ENCODE data around the gene STK32C. TPM values are rescaled to one million over a fixed set of nuclear protein-coding genes. Genes with fewer than 3 reads are reported as not detected.

Gene STK32C
- total and polyA plus RNA-seq, 2 donors from 2014 or later: 11.6 to 14.4 TPM

DNA sequence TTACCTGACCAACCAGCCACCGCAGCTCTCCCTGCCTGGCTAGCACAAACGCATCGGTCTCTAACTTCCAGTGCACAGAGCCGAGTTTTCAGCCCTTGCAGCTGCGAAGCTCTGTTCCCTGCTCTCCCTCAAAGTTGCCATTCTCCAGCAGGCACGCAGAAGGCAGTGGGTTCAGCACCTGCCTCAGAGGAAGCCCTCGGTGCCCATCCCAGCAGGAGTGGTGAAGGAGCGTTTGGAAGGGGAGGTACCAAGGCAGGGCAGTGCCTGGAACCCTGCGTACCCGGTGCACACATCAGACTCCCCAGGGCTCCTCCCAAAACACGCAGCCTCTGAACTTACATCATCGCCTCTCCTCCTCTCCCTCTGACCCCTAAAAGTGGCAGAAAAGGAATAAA, 1.7 kb upstream of the STK32C start:
- H3K9ac ChIP-seq (ENCODE audit: low read length in 3 of 3): no peak overlapping the region
- FAIRE-seq (no peak), DNase-seq (no peak)
- H3K27me3 ChIP-seq (ENCODE audit: control insufficient read depth, insufficient read depth, low read length): peaks cover 3% of the 10 kb centered on the region
- no peak overlapping the region for H3K27ac ChIP-seq (ENCODE audit: low read depth in 2 of 2, low read length in 2 of 2)
- intact Hi-C loops (cut with DNase I): no loop called here
- TF ChIP-seq, protein P1, sequence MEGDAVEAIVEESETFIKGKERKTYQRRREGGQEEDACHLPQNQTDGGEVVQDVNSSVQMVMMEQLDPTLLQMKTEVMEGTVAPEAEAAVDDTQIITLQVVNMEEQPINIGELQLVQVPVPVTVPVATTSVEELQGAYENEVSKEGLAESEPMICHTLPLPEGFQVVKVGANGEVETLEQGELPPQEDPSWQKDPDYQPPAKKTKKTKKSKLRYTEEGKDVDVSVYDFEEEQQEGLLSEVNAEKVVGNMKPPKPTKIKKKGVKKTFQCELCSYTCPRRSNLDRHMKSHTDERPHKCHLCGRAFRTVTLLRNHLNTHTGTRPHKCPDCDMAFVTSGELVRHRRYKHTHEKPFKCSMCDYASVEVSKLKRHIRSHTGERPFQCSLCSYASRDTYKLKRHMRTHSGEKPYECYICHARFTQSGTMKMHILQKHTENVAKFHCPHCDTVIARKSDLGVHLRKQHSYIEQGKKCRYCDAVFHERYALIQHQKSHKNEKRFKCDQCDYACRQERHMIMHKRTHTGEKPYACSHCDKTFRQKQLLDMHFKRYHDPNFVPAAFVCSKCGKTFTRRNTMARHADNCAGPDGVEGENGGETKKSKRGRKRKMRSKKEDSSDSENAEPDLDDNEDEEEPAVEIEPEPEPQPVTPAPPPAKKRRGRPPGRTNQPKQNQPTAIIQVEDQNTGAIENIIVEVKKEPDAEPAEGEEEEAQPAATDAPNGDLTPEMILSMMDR (IDR thresholded peaks at IDR 0.05; ENCODE audit: borderline replicate concordance, extremely low read depth, insufficient read depth): no peak
- H3K4me1 ChIP-seq (ENCODE audit: control insufficient read depth in 2 of 3, insufficient read depth in 2 of 3, low read depth in 1 of 3, low read length in 3 of 3): peaks cover 0 to 9% (median 4%) of the 10 kb centered on the region in 3 donors
- no peaks in the 10 kb centered on the region for H3K36me3 ChIP-seq (ENCODE audit: control insufficient read depth in 2 of 3, insufficient read depth in 3 of 3, low read length in 3 of 3)
- H3K4me3 ChIP-seq (ENCODE audit: low read length in 3 of 3): no peak overlapping the region
- H3K9me3 ChIP-seq (ENCODE audit: control insufficient read depth in 2 of 3, insufficient read depth in 1 of 3, low read length in 3 of 3): peaks cover 0 to 7% (median 0%) of the 10 kb centered on the region in 3 donors

DNA sequence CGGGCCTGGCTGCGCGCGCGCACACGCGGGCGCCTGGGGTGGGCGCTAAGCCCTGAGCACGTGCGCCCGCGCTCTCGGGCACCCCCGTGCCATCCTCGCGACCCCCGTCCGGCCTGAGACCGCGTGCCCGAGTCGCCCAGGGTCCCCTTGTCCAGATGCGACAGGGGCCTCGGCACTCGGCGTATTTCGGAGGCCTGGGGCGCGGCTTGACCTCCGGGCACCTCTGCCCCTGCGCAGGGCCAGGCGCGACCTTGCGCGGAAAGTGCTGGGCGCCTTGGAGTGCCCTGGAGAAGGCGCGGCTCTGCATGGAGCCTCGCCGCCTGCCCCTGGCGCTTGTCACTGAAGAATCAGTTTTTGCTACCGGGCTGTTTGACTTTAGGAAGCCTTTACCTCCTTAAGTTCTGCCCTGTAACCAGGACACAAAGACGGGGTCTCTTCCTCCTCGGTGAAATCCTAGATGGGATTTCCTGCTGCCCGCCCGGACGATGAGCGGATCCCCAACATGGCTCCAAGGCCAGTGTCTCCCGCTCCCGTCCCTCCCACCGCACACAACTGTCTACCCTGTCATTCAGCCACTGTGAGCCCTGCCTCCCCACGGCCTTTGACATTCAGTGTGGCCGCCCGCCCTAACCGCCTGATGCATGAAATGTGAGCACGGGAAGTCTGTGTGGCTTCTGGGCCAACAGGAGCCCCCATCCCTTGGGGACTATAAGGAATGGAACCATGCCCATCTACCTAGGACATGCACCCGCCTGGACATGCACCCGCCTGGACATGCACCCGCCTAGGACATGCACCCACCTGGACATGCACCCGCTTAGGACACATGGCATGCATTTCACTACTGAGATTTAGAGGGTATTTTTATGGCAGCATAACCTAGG, 1.1 kb upstream of the STK32C start:
- Histone ChIP-seq H3K4me3 (ENCODE audit: low read length in 3 of 3) (peak overlapping the region in 1 of 3 donors; percentile 63), H3K27ac (ENCODE audit: low read depth in 2 of 2, low read length in 2 of 2) (no peak overlapping the region), H3K9me3 (ENCODE audit: control insufficient read depth in 2 of 3, insufficient read depth in 1 of 3, low read length in 3 of 3) (peaks cover 0 to 2% (median 0%) of the 10 kb centered on the region in 3 donors), H3K4me1 (ENCODE audit: control insufficient read depth in 2 of 3, insufficient read depth in 2 of 3, low read depth in 1 of 3, low read length in 3 of 3) (peaks cover 0 to 9% (median 4%) of the 10 kb centered on the region in 3 donors), H3K27me3 (ENCODE audit: control insufficient read depth, insufficient read depth, low read length) (peaks cover 3% of the 10 kb centered on the region), H3K9ac (ENCODE audit: low read length in 3 of 3) (peak overlapping the region in 1 of 3 donors; percentile 12), H3K36me3 (ENCODE audit: control insufficient read depth in 2 of 3, insufficient read depth in 3 of 3, low read length in 3 of 3) (no peaks in the 10 kb centered on the region)
- TF ChIP-seq, protein P1 (IDR thresholded peaks at IDR 0.05; ENCODE audit: borderline replicate concordance, extremely low read depth, insufficient read depth): no peak
- intact Hi-C loops (cut with DNase I): no loop called here
- FAIRE-seq (no peak), DNase-seq (peak in 3 of 5 donors; percentile 48 to 84 (median 57))

DNA sequence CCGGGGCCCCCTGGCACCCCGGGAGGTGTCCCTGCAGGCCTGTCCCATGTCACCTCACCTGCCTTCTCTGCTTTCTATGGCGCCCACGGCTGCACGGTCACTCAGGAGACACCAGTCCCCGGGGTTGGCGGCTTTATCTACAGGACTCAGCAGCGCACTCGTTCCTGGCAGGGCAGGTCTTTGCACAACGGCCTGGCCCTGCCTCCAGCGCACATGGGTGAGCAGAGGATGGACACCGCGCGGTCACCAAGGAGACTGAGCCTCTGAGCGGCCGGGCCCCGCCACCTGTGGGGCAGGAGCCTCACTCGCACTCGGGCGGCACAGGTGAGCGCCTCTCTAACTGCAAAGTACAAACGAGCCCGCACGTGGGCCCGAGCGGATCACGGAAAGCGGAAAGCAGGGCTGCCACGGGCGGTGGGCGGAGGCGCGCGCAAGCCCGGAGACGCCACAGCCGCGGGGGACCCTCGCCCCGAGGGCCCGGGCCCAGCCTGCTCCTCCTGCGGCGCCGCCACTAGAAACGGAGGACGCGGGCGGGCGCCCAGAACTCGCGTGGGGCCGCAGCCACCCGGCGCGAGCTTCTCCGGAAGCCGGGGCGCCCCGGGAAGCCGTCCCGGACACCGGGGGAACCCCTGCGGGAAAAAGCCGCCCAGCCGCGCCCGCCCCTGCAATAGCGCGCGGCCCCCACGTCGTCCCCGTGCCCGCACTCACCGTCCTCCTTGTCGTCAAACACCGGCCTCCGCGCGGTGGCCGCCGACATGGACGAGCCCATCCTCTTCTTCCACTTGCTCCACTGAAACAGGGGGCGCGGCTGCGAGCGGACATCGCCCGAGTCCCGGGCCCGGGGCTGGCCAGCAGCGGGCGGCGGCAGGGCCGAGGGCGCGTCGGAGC, 642 bp downstream of the STK32C start:
- H3K4me1 ChIP-seq (ENCODE audit: control insufficient read depth in 2 of 3, insufficient read depth in 2 of 3, low read depth in 1 of 3, low read length in 3 of 3): peaks cover 0 to 9% (median 4%) of the 10 kb centered on the region in 3 donors
- TF ChIP-seq, protein P1 (IDR thresholded peaks at IDR 0.05; ENCODE audit: borderline replicate concordance, extremely low read depth, insufficient read depth): no peak
- FAIRE-seq (no peak), DNase-seq (peak; percentile 76 to 90 (median 83))
- H3K27ac ChIP-seq (ENCODE audit: low read depth in 2 of 2, low read length in 2 of 2): no peak overlapping the region
- H3K9me3 ChIP-seq (ENCODE audit: control insufficient read depth in 2 of 3, insufficient read depth in 1 of 3, low read length in 3 of 3): no peaks in the 10 kb centered on the region
- no peak overlapping the region for H3K9ac ChIP-seq (ENCODE audit: low read length in 3 of 3)
- intact Hi-C loops (cut with DNase I): no loop called here
- H3K4me3 ChIP-seq (ENCODE audit: low read length in 3 of 3): peak overlapping the region in 2 of 3 donors; percentile 32 to 34
- H3K27me3 ChIP-seq (ENCODE audit: control insufficient read depth, insufficient read depth, low read length): peaks cover 3% of the 10 kb centered on the region
- H3K36me3 ChIP-seq (ENCODE audit: control insufficient read depth in 2 of 3, insufficient read depth in 3 of 3, low read length in 3 of 3): no peaks in the 10 kb centered on the region
